HG03064 (cell line): ENCODE results near the gene ZNF430.

Source experiments
- ATAC-seq: cut with Tn5 transposase; IDR thresholded peaks from one replicate; pipeline ENCODE4 v1.9.1; 2021; ENCODE audit warnings: low read depth; ENCODE audit not compliant: unreplicated experiment

ZNF430 gene

DNA sequence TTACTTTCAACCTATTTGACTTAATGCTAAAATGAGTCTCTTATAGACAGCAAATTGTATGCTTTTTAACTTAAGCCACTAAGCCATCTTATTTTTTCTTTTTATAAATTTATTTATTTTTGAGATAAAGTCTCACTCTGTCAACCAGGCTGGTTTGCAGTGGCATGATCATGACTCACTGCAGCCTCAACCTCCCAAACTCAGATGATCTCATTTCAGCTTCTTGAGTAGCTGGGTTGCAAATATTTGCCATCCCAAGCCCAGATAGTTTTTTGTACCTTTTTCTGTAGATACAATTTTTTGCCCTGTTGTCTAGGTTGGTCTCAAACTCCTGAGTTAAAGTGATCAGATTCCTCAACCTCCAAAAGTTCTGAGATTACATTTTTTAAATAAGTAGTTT, 88.7 kb downstream of the ZNF430 start:
- no peak for ATAC-seq
